Sigmoid colon (tissue), 4 donors: ENCODE results near the gene OR6J1.
"Not testable (repeated sequence)": the region's sequence is repeated elsewhere in the genome, so short reads cannot be mapped to it uniquely, and the experiment has no call there.

Experiments used
- EP300 ChIP-seq, 4 donors: sonication (generic); formaldehyde crosslinking; IDR thresholded peaks; one replicate each; pipeline ENCODE4 v1.6.1; 2017; ENCODE audit warnings: antibody characterized with exemption in 4 of 4
- POLR2A ChIP-seq, 2 donors: fragments of 450-650 bp; IDR thresholded peaks; one replicate each; pipeline ENCODE4 v1.6.1; 2016; ENCODE audit warnings: antibody characterized with exemption in 2 of 2, mild to moderate bottlenecking in 2 of 2, moderate library complexity in 2 of 2
- TF ChIP-seq, protein P1 (sequence below), 4 experiments: fragments of 450-650 bp in 3 of 4; fragments of 200-600 bp in 1 of 4; IDR thresholded peaks; one replicate each; pipeline ENCODE4 v1.5.1; 2016 to 2019; ENCODE audit warnings: antibody characterized with exemption in 4 of 4, mild to moderate bottlenecking in 3 of 4, moderate library complexity in 2 of 4

GRCh38 chr14:22587677-22588422 lies 56.3 kb downstream of the OR6J1 start:
- TF ChIP-seq, protein P1, sequence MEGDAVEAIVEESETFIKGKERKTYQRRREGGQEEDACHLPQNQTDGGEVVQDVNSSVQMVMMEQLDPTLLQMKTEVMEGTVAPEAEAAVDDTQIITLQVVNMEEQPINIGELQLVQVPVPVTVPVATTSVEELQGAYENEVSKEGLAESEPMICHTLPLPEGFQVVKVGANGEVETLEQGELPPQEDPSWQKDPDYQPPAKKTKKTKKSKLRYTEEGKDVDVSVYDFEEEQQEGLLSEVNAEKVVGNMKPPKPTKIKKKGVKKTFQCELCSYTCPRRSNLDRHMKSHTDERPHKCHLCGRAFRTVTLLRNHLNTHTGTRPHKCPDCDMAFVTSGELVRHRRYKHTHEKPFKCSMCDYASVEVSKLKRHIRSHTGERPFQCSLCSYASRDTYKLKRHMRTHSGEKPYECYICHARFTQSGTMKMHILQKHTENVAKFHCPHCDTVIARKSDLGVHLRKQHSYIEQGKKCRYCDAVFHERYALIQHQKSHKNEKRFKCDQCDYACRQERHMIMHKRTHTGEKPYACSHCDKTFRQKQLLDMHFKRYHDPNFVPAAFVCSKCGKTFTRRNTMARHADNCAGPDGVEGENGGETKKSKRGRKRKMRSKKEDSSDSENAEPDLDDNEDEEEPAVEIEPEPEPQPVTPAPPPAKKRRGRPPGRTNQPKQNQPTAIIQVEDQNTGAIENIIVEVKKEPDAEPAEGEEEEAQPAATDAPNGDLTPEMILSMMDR (IDR thresholded peaks at IDR 0.05) = not testable (repeated sequence)
- TF ChIP-seq POLR2A, EP300 (IDR thresholded peaks at IDR 0.05): not testable (repeated sequence)
